ENCODE results near the gene MBD1.
A peak's percentile ranks its signal among the peaks of the same experiment; 100 is the strongest.

MBD1 gene

GRCh38 chr18:50285631-50286321 is 4.5 kb upstream of the MBD1 start:
- Mint-ChIP-seq H3K4me1 (ENCODE audit: low read depth) (peaks cover 29% of the 10 kb centered on the region), H3K4me3 (peak overlapping the region; percentile 96), H3K9me3 (no peaks in the 10 kb centered on the region), H3K27ac (peak overlapping the region; percentile 97), H3K27me3 (ENCODE audit: low read depth) (no peaks in the 10 kb centered on the region), H3K36me3 (ENCODE audit: low read depth) (peaks cover 58% of the 10 kb centered on the region)
- no peak for DNase-seq (ENCODE audit: low spot score)

GRCh38 chr18:50285071-50285470 is 3.7 kb upstream of the MBD1 start:
- Mint-ChIP-seq H3K4me1 (ENCODE audit: low read depth) (peaks cover 36% of the 10 kb centered on the region), H3K9me3 (no peaks in the 10 kb centered on the region), H3K27me3 (ENCODE audit: low read depth) (no peaks in the 10 kb centered on the region), H3K27ac (no peak overlapping the region), H3K4me3 (no peak overlapping the region), H3K36me3 (ENCODE audit: low read depth) (peaks cover 64% of the 10 kb centered on the region)
- no peak for DNase-seq (ENCODE audit: low spot score)

- Mint-ChIP-seq H3K27ac (peak overlapping the region; percentile 61), H3K9me3 (no peaks in the 10 kb centered on the region), H3K27me3 (ENCODE audit: low read depth) (no peaks in the 10 kb centered on the region), H3K36me3 (ENCODE audit: low read depth) (peaks cover 65% of the 10 kb centered on the region), H3K4me1 (ENCODE audit: low read depth) (peaks cover 37% of the 10 kb centered on the region), H3K4me3 (peak overlapping the region; percentile 33)
- DNase-seq (ENCODE audit: low spot score): no peak
Measured at GRCh38 chr18:50284255-50284885, 3.0 kb upstream of the MBD1 start.

GRCh38 chr18:50283469-50284209 is 2.3 kb upstream of the MBD1 start:
- DNase-seq (ENCODE audit: low spot score): no peak
- H3K27ac Mint-ChIP-seq: peak overlapping the region; percentile 61
- H3K4me1 Mint-ChIP-seq (ENCODE audit: low read depth): peaks cover 40% of the 10 kb centered on the region
- H3K9me3 Mint-ChIP-seq: no peaks in the 10 kb centered on the region
- peak overlapping the region; percentile 33 for H3K4me3 Mint-ChIP-seq
- peaks cover 72% of the 10 kb centered on the region for H3K36me3 Mint-ChIP-seq (ENCODE audit: low read depth)
- H3K27me3 Mint-ChIP-seq (ENCODE audit: low read depth): no peaks in the 10 kb centered on the region

- H3K9me3 Mint-ChIP-seq: no peaks in the 10 kb centered on the region
- H3K4me1 Mint-ChIP-seq (ENCODE audit: low read depth): peaks cover 43% of the 10 kb centered on the region
- H3K36me3 Mint-ChIP-seq (ENCODE audit: low read depth): peaks cover 75% of the 10 kb centered on the region
- DNase-seq (ENCODE audit: low spot score): no peak
- H3K27me3 Mint-ChIP-seq (ENCODE audit: low read depth): no peaks in the 10 kb centered on the region
- H3K27ac Mint-ChIP-seq: peak overlapping the region; percentile 7
- H3K4me3 Mint-ChIP-seq: peak overlapping the region; percentile 90
Measured at GRCh38 chr18:50282521-50283335, 1.4 kb upstream of the MBD1 start.

- peaks cover 69% of the 10 kb centered on the region for H3K36me3 Mint-ChIP-seq (ENCODE audit: low read depth)
- peak overlapping the region; percentile 95 for H3K27ac Mint-ChIP-seq
- DNase-seq (ENCODE audit: low spot score): no peak
Measured at GRCh38 chr18:50281972-50282520, 723 bp upstream of the MBD1 start.

GRCh38 chr18:50280707-50281294 is 522 bp downstream of the MBD1 start:
- H3K4me3 Mint-ChIP-seq: peak overlapping the region; percentile 90
- DNase-seq (ENCODE audit: low spot score): no peak
- no peaks in the 10 kb centered on the region for H3K9me3 Mint-ChIP-seq
- peak overlapping the region; percentile 95 for H3K27ac Mint-ChIP-seq
- H3K4me1 Mint-ChIP-seq (ENCODE audit: low read depth): peaks cover 32% of the 10 kb centered on the region
- H3K36me3 Mint-ChIP-seq (ENCODE audit: low read depth): peaks cover 70% of the 10 kb centered on the region
- no peaks in the 10 kb centered on the region for H3K27me3 Mint-ChIP-seq (ENCODE audit: low read depth)

More at GRCh38 chr18:50281972-50282520, 723 bp upstream of the MBD1 start:
- peak overlapping the region; percentile 90 for H3K4me3 Mint-ChIP-seq
- H3K9me3 Mint-ChIP-seq: no peaks in the 10 kb centered on the region
- peaks cover 42% of the 10 kb centered on the region for H3K4me1 Mint-ChIP-seq (ENCODE audit: low read depth)
- no peaks in the 10 kb centered on the region for H3K27me3 Mint-ChIP-seq (ENCODE audit: low read depth)

- H3K36me3 Mint-ChIP-seq (ENCODE audit: low read depth): peaks cover 70% of the 10 kb centered on the region
- peaks cover 30% of the 10 kb centered on the region for H3K4me1 Mint-ChIP-seq (ENCODE audit: low read depth)
- no peaks in the 10 kb centered on the region for H3K27me3 Mint-ChIP-seq (ENCODE audit: low read depth)
Measured at GRCh38 chr18:50279752-50280151, 1.6 kb downstream of the MBD1 start.

GRCh38 chr18:50277942-50278341 is 3.4 kb downstream of the MBD1 start:
- Mint-ChIP-seq H3K27me3 (ENCODE audit: low read depth) (no peaks in the 10 kb centered on the region), H3K4me3 (no peak overlapping the region), H3K36me3 (ENCODE audit: low read depth) (peaks cover 69% of the 10 kb centered on the region), H3K4me1 (ENCODE audit: low read depth) (peaks cover 22% of the 10 kb centered on the region), H3K9me3 (no peaks in the 10 kb centered on the region), H3K27ac (no peak overlapping the region)
- DNase-seq (ENCODE audit: low spot score): no peak

More at GRCh38 chr18:50279752-50280151, 1.6 kb downstream of the MBD1 start:
- H3K9me3 Mint-ChIP-seq: no peaks in the 10 kb centered on the region
- H3K4me3 Mint-ChIP-seq: peak overlapping the region; percentile 90
- DNase-seq (ENCODE audit: low spot score): no peak
- peak overlapping the region; percentile 95 for H3K27ac Mint-ChIP-seq

GRCh38 chr18:50276452-50276851 is 4.9 kb downstream of the MBD1 start:
- H3K27me3 Mint-ChIP-seq (ENCODE audit: low read depth): no peaks in the 10 kb centered on the region
- H3K4me1 Mint-ChIP-seq (ENCODE audit: low read depth): peaks cover 20% of the 10 kb centered on the region
- H3K4me3 Mint-ChIP-seq: no peak overlapping the region
- H3K9me3 Mint-ChIP-seq: no peaks in the 10 kb centered on the region
- DNase-seq (ENCODE audit: low spot score): no peak
- peaks cover 70% of the 10 kb centered on the region for H3K36me3 Mint-ChIP-seq (ENCODE audit: low read depth)
- no peak overlapping the region for H3K27ac Mint-ChIP-seq

- H3K9me3 Mint-ChIP-seq: no peaks in the 10 kb centered on the region
- peaks cover 17% of the 10 kb centered on the region for H3K4me1 Mint-ChIP-seq (ENCODE audit: low read depth)
- peaks cover 68% of the 10 kb centered on the region for H3K36me3 Mint-ChIP-seq (ENCODE audit: low read depth)
- H3K27ac Mint-ChIP-seq: no peak overlapping the region
- H3K4me3 Mint-ChIP-seq: no peak overlapping the region
- no peaks in the 10 kb centered on the region for H3K27me3 Mint-ChIP-seq (ENCODE audit: low read depth)
- no peak for DNase-seq (ENCODE audit: low spot score)
Measured at GRCh38 chr18:50275503-50276036, 5.8 kb downstream of the MBD1 start.

GRCh38 chr18:50274941-50275340 is 6.4 kb downstream of the MBD1 start:
- Mint-ChIP-seq H3K27ac (no peak overlapping the region), H3K9me3 (no peaks in the 10 kb centered on the region), H3K36me3 (ENCODE audit: low read depth) (peaks cover 65% of the 10 kb centered on the region)

GRCh38 chr18:50274044-50274442 is 7.3 kb downstream of the MBD1 start:
- no peaks in the 10 kb centered on the region for H3K9me3 Mint-ChIP-seq
- no peak overlapping the region for H3K4me3 Mint-ChIP-seq
- H3K4me1 Mint-ChIP-seq (ENCODE audit: low read depth): peaks cover 7% of the 10 kb centered on the region
- no peak for DNase-seq (ENCODE audit: low spot score)
- H3K27ac Mint-ChIP-seq: no peak overlapping the region
- no peaks in the 10 kb centered on the region for H3K27me3 Mint-ChIP-seq (ENCODE audit: low read depth)
- peaks cover 67% of the 10 kb centered on the region for H3K36me3 Mint-ChIP-seq (ENCODE audit: low read depth)

More at GRCh38 chr18:50274941-50275340, 6.4 kb downstream of the MBD1 start:
- Mint-ChIP-seq H3K27me3 (ENCODE audit: low read depth) (no peaks in the 10 kb centered on the region), H3K4me3 (no peak overlapping the region), H3K4me1 (ENCODE audit: low read depth) (peaks cover 11% of the 10 kb centered on the region)
- no peak for DNase-seq (ENCODE audit: low spot score)

Measured in T-helper 2 cell treated with Interferon-gamma antibody and Interleukin-4, amounts not matched to agents 5 μg/mL and 100 μg/mL, for 36 hours (primary cell).